ENCODE results near the gene CRYBG1. TPM values are rescaled to one million over a fixed set of nuclear protein-coding genes. Genes with fewer than 3 reads are reported as not detected.
A peak's percentile ranks its signal among the peaks of the same experiment; 100 is the strongest.

CRYBG1 gene
- total RNA-seq, 1 donor from 2014 or later = 24.9 TPM

- TF ChIP-seq CTCF (IDR thresholded peaks at IDR 0.05) = no peak
- Histone ChIP-seq H3K4me1 (peaks cover 7% of the 10 kb centered on the region), H3K27ac (no peak overlapping the region), H3K27me3 (no peaks in the 10 kb centered on the region), H3K9me3 (no peaks in the 10 kb centered on the region), H3K36me3 (peaks cover 43% of the 10 kb centered on the region), H3K4me3 (no peak overlapping the region)
- ATAC-seq (no peak), DNase-seq (no peak)
- intact Hi-C loops (cut with DNase I) = no loop called here
Measured at GRCh38 chr6:106530502-106530901, 170.0 kb downstream of the CRYBG1 start.

DNA sequence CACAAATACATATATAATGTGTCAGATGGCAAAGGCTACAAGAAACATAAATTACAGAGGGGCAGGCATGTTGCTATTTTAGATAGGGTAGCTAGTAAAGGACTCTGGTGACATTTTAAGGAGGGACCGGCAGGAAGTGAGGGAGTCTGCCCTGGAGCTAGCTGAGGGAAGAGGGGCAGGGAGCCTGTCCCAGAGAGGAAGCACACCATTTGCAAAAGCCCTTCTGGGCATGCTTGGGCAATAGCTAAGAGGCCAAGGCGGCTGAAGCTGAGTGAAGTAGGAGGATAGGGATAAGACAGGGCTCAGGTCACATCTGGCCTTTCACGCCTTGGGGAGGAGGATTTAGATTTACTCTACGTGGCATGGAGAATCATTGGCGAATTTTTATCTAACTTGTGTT, 172.5 kb downstream of the CRYBG1 start:
- ATAC-seq (peak; percentile 78), DNase-seq (no peak)
- Histone ChIP-seq H3K27ac (no peak overlapping the region), H3K4me3 (no peak overlapping the region), H3K36me3 (peaks cover 34% of the 10 kb centered on the region), H3K9me3 (no peaks in the 10 kb centered on the region), H3K4me1 (no peaks in the 10 kb centered on the region), H3K27me3 (no peaks in the 10 kb centered on the region)
- TF ChIP-seq CTCF (IDR thresholded peaks at IDR 0.05) = no peak
- intact Hi-C loops (cut with DNase I) = no loop called here

GRCh38 chr6:106534004-106534403, 173.5 kb downstream of the CRYBG1 start:
- no peaks in the 10 kb centered on the region for H3K4me1 ChIP-seq
- TF ChIP-seq CTCF (IDR thresholded peaks at IDR 0.05) = no peak
- no peak for DNase-seq
- H3K27me3 ChIP-seq = no peaks in the 10 kb centered on the region
- intact Hi-C loops (cut with DNase I) = no loop called here
- ATAC-seq = no peak
- no peak overlapping the region for H3K27ac ChIP-seq
- H3K4me3 ChIP-seq = no peak overlapping the region
- H3K9me3 ChIP-seq = no peaks in the 10 kb centered on the region
- peaks cover 32% of the 10 kb centered on the region for H3K36me3 ChIP-seq

- Histone ChIP-seq H3K36me3 (peaks cover 27% of the 10 kb centered on the region), H3K4me3 (no peak overlapping the region), H3K9me3 (no peaks in the 10 kb centered on the region), H3K27ac (no peak overlapping the region), H3K27me3 (no peaks in the 10 kb centered on the region), H3K4me1 (no peaks in the 10 kb centered on the region)
- TF ChIP-seq CTCF (IDR thresholded peaks at IDR 0.05) = no peak
- ATAC-seq (no peak), DNase-seq (no peak)
- intact Hi-C loops (cut with DNase I) = no loop called here
Measured at GRCh38 chr6:106534564-106534982, 174.1 kb downstream of the CRYBG1 start.

GRCh38 chr6:106535012-106535411, 174.5 kb downstream of the CRYBG1 start:
- H3K36me3 ChIP-seq = peaks cover 22% of the 10 kb centered on the region
- intact Hi-C loops (cut with DNase I) = no loop called here
- ATAC-seq = no peak
- no peak for DNase-seq
- no peak overlapping the region for H3K27ac ChIP-seq
- H3K4me3 ChIP-seq = no peak overlapping the region
- no peaks in the 10 kb centered on the region for H3K27me3 ChIP-seq
- TF ChIP-seq CTCF (IDR thresholded peaks at IDR 0.05) = no peak
- no peaks in the 10 kb centered on the region for H3K4me1 ChIP-seq
- no peaks in the 10 kb centered on the region for H3K9me3 ChIP-seq

DNA sequence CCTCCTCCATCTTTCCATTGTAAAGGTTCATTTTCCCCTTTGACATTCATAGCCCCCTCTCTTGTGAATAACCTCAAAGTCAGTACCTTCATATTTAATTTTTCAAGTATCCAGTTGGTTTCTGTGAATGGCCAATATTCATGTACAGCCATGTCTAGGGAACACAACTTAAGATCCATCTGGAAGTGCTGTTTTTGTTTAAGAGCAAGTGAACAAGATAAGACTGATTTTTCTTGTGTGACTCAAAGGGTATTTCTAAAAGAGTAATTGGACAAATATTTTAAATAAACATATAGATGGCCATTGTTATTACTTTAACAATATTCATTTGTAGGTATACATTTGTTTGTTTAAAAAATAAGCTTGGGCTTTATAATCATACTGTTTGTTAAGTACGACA, 175.8 kb downstream of the CRYBG1 start:
- no peak for DNase-seq
- Histone ChIP-seq H3K27ac (no peak overlapping the region), H3K36me3 (peaks cover 16% of the 10 kb centered on the region), H3K4me1 (no peaks in the 10 kb centered on the region), H3K27me3 (no peaks in the 10 kb centered on the region), H3K4me3 (no peak overlapping the region), H3K9me3 (no peaks in the 10 kb centered on the region)
- no peak for TF ChIP-seq CTCF (IDR thresholded peaks at IDR 0.05)
- ATAC-seq = no peak
- intact Hi-C loops (cut with DNase I) = no loop called here

All from upper lobe of right lung (tissue), 1 donor.